ENCODE results near the gene MAPK9.

DNA sequence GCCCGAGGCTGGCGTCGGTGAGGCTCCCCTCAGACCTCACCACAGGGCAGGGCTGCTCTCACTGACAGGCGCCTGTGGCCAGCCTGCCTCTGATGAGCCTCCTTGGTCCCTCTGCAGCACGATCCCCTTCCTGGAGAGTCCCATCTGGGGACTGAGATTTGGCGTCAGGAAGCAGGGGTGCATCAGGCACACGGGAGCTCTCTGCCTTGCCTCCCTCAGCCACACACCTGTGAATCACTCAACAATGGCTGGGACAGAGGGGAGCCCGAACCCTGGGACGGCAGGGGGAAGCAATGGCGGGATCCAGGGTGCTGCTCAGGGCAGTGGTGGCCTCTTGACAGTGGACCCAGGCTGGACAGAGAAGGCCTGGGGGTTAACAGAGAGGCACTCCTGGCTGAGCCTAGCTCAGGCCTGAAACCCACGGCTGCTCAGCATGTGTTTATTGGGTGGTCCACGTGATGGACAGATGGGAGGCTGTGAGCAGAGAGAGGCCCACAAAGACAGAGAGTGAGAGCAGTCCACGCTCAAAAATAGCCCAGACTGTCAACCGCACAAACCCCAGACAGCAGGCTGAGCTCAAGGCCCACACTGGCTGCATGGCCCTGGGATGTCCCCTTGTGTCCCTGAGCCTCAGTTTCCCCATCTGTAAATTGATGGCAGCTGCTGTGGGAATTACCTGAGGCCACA lies 94.7 kb downstream of the MAPK9 start:
- no peak for TF ChIP-seq POLR2A (IDR thresholded peaks at IDR 0.05; ENCODE audit: low read depth, low read length)
- no peak for TF ChIP-seq POLR2AphosphoS5 (IDR thresholded peaks at IDR 0.05; ENCODE audit: low read depth, low read length)

Measured in GM12892 (cell line).